Measurements from ENCODE around the gene MR1. TPM values are rescaled to one million over a fixed set of nuclear protein-coding genes. Genes with fewer than 3 reads are reported as not detected.

MR1 gene
- total RNA-seq, 1 donor from 2014 or later = 16.2 TPM

DNA sequence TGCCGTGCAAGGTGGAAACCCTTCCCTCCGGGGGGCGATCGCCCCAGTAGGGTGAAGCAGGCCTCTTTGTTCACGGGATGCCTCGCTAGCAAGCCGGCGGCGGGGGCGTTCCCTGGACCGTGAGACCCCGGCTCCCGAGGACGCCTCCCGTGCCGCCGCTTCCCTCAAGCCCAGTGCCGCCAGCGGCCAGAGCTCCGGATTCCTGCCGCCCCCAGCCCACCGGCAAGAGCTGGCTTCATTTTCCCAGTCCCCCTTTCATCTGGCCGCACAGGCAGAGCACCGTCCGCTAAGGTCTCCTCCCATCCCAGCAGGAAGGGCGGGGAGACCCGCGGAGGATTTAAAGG, 71.0 kb downstream of the MR1 start:
- Mint-ChIP-seq H3K4me3 (peak overlapping the region; percentile 84), H3K27ac (peak overlapping the region; percentile 85), H3K9me3 (no peaks in the 10 kb centered on the region), H3K36me3 (ENCODE audit: low read depth) (no peaks in the 10 kb centered on the region), H3K4me1 (peaks cover 78% of the 10 kb centered on the region), H3K27me3 (peaks cover 35% of the 10 kb centered on the region)
- intact Hi-C loops (cut with micrococcal nuclease) = loop anchor here (1.0 to 2.0 kb wide), 3 partner anchors 16 to 474 kb away; partner anchors contain the start of gene IER5
- DNase-seq = peak; percentile 83

- peak; percentile 97 for DNase-seq
- Mint-ChIP-seq H3K27me3 (peaks cover 40% of the 10 kb centered on the region), H3K27ac (peak overlapping the region; percentile 90), H3K9me3 (no peaks in the 10 kb centered on the region), H3K36me3 (ENCODE audit: low read depth) (no peaks in the 10 kb centered on the region), H3K4me3 (peak overlapping the region; percentile 86), H3K4me1 (peaks cover 73% of the 10 kb centered on the region)
- intact Hi-C loops (cut with micrococcal nuclease) = loop anchor here (1.0 to 2.0 kb wide), 2 partner anchors 17 to 475 kb away; partner anchors contain the start of gene IER5
Measured at GRCh38 chr1:181105134-181106021, 71.6 kb downstream of the MR1 start.

- H3K4me1 Mint-ChIP-seq = peaks cover 67% of the 10 kb centered on the region
- peaks cover 41% of the 10 kb centered on the region for H3K27me3 Mint-ChIP-seq
- peak overlapping the region; percentile 90 for H3K27ac Mint-ChIP-seq
- no peaks in the 10 kb centered on the region for H3K9me3 Mint-ChIP-seq
- no peaks in the 10 kb centered on the region for H3K36me3 Mint-ChIP-seq (ENCODE audit: low read depth)
- intact Hi-C loops (cut with micrococcal nuclease) = no loop called here
- no peak for DNase-seq
- peak overlapping the region; percentile 86 for H3K4me3 Mint-ChIP-seq
Measured at GRCh38 chr1:181106022-181106312, 72.2 kb downstream of the MR1 start.

DNA sequence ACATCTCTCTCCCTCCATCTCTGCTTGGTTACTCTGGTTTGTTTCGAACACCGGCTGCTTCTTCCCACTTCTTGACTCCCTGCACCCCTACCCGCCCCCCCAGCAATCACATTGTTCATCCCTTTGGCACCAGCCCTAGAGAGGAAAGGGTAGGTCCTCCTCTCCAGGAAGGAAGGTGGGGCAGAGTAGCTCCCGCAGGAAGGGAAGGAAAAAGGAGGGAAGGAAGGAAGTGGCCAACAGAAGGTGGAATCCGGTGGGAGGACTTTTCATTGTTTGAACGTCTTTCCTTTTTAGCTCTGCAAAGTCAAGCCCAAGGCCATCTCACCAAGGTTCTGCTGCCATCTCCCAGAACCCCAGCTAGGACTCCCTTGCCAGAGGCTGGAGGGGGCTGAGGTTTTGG, 72.7 kb downstream of the MR1 start:
- H3K36me3 Mint-ChIP-seq (ENCODE audit: low read depth) = no peaks in the 10 kb centered on the region
- no peak overlapping the region for H3K27ac Mint-ChIP-seq
- H3K4me3 Mint-ChIP-seq = no peak overlapping the region
- peaks cover 62% of the 10 kb centered on the region for H3K4me1 Mint-ChIP-seq
- H3K27me3 Mint-ChIP-seq = peaks cover 46% of the 10 kb centered on the region
- H3K9me3 Mint-ChIP-seq = no peaks in the 10 kb centered on the region
- no peak for DNase-seq
- intact Hi-C loops (cut with micrococcal nuclease) = no loop called here

DNA sequence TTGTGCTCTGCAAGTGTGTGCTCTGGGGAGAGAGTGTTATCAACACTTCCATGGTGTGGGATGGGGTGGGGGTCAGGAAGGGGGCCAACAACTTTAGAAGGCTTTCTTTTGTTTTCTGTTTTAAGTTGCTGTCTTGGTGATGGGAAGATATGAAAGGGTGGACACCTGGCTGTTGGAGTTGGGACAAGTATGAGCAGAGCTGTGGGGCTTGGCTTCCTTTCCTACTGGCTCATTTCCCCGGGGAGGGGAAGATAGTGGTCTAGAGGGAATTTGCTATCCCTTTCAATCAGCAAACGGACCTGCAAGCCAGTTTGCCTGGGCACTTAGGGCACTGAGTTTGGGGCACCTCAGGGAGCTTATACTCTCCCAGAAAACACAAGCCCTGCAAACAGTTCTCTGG, 73.9 kb downstream of the MR1 start:
- Mint-ChIP-seq H3K27me3 (peaks cover 49% of the 10 kb centered on the region), H3K9me3 (no peaks in the 10 kb centered on the region), H3K36me3 (ENCODE audit: low read depth) (no peaks in the 10 kb centered on the region), H3K4me3 (no peak overlapping the region), H3K4me1 (peaks cover 56% of the 10 kb centered on the region), H3K27ac (no peak overlapping the region)
- DNase-seq = no peak
- intact Hi-C loops (cut with micrococcal nuclease) = loop anchor here (1.0 kb wide), 1 partner anchor 27 kb away; no protein-coding TSS in a partner anchor

DNA sequence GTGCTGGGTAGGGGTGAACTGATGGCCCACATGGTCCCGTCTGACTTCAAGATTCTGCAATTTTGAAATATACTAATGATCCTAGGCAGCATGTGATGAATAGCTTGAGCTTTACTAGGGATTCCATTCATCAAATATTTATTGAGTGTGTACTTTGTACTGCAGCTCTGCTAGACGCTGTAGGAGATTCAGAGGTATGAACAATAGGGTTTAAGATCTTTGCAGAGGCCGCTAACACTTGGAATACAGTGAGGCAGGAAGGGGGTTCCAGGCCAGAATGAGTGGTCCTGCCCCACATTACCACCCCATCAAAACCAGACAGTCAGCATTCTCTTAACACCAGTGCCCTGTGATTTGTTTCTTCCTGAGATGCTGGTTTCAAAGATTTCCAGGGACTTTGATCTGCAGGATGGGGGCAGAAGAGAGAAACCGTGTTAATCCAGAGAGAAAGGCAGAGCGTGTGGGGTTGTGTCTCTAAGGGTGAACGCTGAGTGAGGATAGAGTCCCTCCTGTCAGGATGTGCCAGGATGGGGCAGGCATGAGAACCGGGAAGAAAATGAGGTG, 74.6 kb downstream of the MR1 start:
- no peak for DNase-seq
- Mint-ChIP-seq H3K36me3 (ENCODE audit: low read depth) (no peaks in the 10 kb centered on the region), H3K27ac (peak overlapping the region; percentile 46), H3K4me1 (peaks cover 51% of the 10 kb centered on the region), H3K9me3 (no peaks in the 10 kb centered on the region), H3K27me3 (peaks cover 49% of the 10 kb centered on the region), H3K4me3 (no peak overlapping the region)
- intact Hi-C loops (cut with micrococcal nuclease) = no loop called here

GRCh38 chr1:181110013-181110412, 76.2 kb downstream of the MR1 start:
- H3K9me3 Mint-ChIP-seq = no peaks in the 10 kb centered on the region
- no peaks in the 10 kb centered on the region for H3K36me3 Mint-ChIP-seq (ENCODE audit: low read depth)
- H3K4me1 Mint-ChIP-seq = peaks cover 39% of the 10 kb centered on the region

More at GRCh38 chr1:181110013-181110412, 76.2 kb downstream of the MR1 start:
- H3K27ac Mint-ChIP-seq = no peak overlapping the region
- intact Hi-C loops (cut with micrococcal nuclease) = no loop called here
- no peak for DNase-seq
- H3K27me3 Mint-ChIP-seq = peaks cover 49% of the 10 kb centered on the region
- no peak overlapping the region for H3K4me3 Mint-ChIP-seq

Other genes starting within 250 kb of the MR1 start
- gene KIAA1614, start 121.1 kb upstream of the MR1 start, total RNA-seq = 0.16 and 0.26 TPM in 2 replicates
- gene STX6, start 11.1 kb upstream of the MR1 start, total RNA-seq = 31.9 and 33.6 TPM in 2 replicates
- 48.3 and 48.6 TPM in 2 replicates for gene IER5, start 54.7 kb downstream of the MR1 start, total RNA-seq

Measured in activated CD4-positive, alpha-beta T cell treated with anti-CD3 and anti-CD28 coated beads, Interleukin-2, amount 10 ng/mL, durations not matched to agents 24 days and 14 days (primary cell).